Measurements from ENCODE around the gene TAF1L.

TAF1L gene, protein sequence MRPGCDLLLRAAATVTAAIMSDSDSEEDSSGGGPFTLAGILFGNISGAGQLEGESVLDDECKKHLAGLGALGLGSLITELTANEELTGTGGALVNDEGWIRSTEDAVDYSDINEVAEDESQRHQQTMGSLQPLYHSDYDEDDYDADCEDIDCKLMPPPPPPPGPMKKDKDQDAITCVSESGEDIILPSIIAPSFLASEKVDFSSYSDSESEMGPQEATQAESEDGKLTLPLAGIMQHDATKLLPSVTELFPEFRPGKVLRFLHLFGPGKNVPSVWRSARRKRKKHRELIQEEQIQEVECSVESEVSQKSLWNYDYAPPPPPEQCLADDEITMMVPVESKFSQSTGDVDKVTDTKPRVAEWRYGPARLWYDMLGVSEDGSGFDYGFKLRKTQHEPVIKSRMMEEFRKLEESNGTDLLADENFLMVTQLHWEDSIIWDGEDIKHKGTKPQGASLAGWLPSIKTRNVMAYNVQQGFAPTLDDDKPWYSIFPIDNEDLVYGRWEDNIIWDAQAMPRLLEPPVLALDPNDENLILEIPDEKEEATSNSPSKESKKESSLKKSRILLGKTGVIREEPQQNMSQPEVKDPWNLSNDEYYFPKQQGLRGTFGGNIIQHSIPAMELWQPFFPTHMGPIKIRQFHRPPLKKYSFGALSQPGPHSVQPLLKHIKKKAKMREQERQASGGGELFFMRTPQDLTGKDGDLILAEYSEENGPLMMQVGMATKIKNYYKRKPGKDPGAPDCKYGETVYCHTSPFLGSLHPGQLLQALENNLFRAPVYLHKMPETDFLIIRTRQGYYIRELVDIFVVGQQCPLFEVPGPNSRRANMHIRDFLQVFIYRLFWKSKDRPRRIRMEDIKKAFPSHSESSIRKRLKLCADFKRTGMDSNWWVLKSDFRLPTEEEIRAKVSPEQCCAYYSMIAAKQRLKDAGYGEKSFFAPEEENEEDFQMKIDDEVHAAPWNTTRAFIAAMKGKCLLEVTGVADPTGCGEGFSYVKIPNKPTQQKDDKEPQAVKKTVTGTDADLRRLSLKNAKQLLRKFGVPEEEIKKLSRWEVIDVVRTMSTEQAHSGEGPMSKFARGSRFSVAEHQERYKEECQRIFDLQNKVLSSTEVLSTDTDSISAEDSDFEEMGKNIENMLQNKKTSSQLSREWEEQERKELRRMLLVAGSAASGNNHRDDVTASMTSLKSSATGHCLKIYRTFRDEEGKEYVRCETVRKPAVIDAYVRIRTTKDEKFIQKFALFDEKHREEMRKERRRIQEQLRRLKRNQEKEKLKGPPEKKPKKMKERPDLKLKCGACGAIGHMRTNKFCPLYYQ (N-terminal part only)

DNA sequence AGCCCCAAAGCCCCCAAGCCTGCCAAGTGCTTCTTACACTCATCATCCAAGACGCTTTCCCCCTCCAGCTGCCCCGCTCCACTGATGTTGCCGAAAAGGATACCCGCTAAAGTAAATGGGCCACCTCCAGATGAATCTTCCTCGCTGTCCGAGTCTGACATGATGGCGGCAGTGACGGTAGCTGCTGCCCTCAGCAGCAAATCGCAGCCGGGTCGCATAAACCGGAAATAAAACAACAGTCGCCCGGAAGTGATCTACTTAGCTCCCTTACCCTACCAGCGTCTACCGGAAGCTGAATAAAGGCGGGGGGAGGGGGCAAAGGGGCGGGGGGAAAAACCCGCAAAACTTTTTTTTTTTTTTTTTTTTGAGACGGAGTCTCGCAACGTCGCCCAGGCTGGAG lies at the start of gene TAF1L:
TSS of gene TAF1L (minus strand) at position 308 of the 400 bp plus-strand sequence. CDS start at position 218, 90 bp downstream.
- no peak for TF ChIP-seq CTCF (IDR thresholded peaks at IDR 0.05; ENCODE audit: insufficient read depth, low read depth, low read length, missing control alignments)
- DNase-seq (ENCODE audit: low read depth): no peak
- no peak within 1 kb of the TSS for H3K4me3 ChIP-seq (ENCODE audit: low read length)

DNA sequence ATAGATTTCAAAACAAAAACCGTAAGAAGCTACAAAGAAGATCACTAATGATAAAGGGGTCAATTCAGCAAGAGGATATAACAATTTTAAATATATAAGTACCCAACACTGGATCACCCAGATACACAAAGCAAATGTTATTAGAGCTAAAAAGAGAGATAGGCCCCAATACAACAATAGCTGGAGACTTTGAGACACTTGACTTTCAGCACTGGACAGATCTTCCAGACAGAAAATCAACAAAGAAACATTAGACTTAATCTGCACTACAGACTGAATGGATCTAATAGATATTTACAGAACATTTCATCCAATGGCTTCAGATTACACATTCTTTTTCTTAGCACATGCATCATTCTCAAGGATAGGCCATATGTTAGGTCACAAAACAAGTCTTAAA lies 46.3 kb upstream of the TAF1L start:
- no peak for DNase-seq (ENCODE audit: low read depth)
- no peak overlapping the region for H3K4me3 ChIP-seq (ENCODE audit: low read length)
- TF ChIP-seq CTCF (IDR thresholded peaks at IDR 0.05; ENCODE audit: insufficient read depth, low read depth, low read length, missing control alignments): no peak

- no peak for TF ChIP-seq CTCF (IDR thresholded peaks at IDR 0.05; ENCODE audit: insufficient read depth, low read depth, low read length, missing control alignments)
- DNase-seq (ENCODE audit: low read depth): no peak
- H3K4me3 ChIP-seq (ENCODE audit: low read length): no peak overlapping the region
Observed at GRCh38 chr9:32677931-32678330, 42.5 kb upstream of the TAF1L start.

DNA sequence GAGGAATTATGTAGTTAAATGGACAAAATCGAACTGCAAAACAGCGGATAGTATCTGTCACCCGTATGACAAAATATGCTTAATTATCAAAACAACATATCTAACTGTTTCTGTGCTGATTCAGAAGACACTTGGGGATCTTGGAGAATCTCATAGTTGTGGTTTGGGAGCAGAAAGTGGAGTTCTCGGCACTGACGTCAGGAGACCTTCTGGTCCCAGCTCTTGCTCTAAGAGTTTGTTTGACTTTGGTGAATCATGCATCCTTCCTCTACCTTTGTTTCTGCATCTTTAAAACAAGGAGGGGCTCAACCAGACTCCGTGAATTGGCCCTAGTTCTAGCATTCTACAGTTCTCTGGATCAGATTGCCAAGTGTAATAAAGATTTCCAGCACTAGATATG lies 37.0 kb upstream of the TAF1L start:
- H3K4me3 ChIP-seq (ENCODE audit: low read length): no peak overlapping the region
- TF ChIP-seq CTCF (IDR thresholded peaks at IDR 0.05; ENCODE audit: insufficient read depth, low read depth, low read length, missing control alignments): no peak
- DNase-seq (ENCODE audit: low read depth): peak; percentile 85

DNA sequence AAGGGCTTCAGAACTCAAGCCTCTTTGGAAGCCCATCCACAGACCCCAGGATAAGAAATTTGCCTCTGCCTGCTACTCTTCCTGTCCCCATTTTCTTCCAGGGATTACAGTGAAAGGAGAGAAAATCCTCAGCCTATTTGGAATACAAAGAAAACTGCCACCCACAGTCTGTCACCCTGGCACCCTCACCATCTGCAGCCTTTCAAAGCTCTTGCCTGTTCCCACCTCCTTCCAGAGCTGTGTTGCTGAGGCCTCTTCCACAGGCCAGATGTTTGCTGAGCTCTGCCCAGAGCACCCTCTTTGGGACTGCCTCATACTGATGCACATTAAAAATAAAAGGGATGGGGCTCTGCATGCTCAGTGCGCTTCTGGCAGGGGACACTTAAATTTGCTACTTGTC lies 35.9 kb upstream of the TAF1L start:
- H3K4me3 ChIP-seq (ENCODE audit: low read length): no peak overlapping the region
- no peak for TF ChIP-seq CTCF (IDR thresholded peaks at IDR 0.05; ENCODE audit: insufficient read depth, low read depth, low read length, missing control alignments)
- DNase-seq (ENCODE audit: low read depth): no peak

DNA sequence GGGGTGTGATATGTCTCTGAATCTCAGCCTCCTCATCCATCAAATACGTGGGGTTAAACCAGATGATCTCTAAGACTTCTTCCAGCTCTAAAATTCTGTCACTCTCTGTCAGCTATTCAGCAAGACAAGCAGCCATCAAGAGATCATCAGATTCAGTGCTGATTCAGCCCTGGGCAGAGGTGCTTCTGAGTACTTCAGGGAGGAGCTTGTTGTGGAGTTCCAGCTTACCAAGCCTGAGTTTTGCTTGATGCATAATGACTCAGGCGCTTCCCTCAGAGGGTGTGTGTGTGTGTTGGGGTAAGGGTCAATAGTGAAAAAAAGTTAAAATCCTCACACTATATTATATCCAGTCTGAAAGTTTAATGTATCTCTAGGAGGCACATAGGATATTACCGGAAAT lies 29.6 kb upstream of the TAF1L start:
- no peak for TF ChIP-seq CTCF (IDR thresholded peaks at IDR 0.05; ENCODE audit: insufficient read depth, low read depth, low read length, missing control alignments)
- H3K4me3 ChIP-seq (ENCODE audit: low read length): no peak overlapping the region
- DNase-seq (ENCODE audit: low read depth): peak; percentile 90

All from epithelial cell of esophagus (primary cell).